Effector CD4-positive, alpha-beta T cell (primary cell): ENCODE data around the gene UBA1.

Source experiments
- DNase-seq: peaks from one replicate; pipeline ENCODE4 v3.0.0-alpha.2; 2020

Gene UBA1

DNA sequence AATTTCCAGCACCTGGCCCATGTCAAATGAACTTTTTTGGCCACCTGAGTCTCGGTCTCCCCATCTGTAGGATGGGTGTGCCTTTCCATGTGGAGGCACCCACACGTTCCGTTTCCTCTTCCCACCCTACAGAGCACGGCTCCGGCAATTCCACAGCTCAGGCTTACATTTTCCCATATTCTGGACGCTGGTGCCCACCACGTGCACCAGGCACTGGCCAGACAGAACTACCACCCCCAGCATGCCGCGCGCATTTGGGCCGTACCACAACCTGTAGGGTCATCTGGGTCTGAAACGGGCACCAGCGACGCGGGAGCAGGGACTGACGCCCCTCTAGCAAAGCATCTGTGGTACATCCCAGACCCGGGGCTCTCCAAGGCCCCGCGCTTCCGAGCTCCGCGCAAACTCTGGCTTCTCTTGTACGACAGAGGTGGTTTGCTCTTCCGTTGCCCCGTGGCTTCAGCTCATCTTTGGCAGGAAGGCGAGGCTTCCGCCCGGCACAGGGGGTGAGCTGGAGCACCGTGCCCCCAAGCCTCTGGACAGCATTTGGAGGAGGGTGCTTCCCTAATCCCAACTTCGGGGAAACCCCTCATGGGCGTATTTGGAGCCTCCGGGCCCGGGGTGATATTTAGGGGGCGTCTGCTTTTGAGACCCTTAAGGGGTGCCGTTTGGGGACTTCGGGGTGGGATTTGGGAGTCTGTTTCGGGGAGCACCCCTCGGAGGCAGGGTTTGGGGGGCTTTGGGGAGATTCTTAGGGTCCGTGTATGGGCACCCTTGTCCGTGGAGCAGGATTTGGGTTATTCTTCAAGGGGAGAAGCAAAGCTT, 3.0 kb upstream of the UBA1 start:
- peak; percentile 64 for DNase-seq

GRCh38 chrX:47191331-47191730, 2.3 kb upstream of the UBA1 start:
- DNase-seq = peak; percentile 33

GRCh38 chrX:47191806-47192401, 1.7 kb upstream of the UBA1 start:
- no peak for DNase-seq

DNA sequence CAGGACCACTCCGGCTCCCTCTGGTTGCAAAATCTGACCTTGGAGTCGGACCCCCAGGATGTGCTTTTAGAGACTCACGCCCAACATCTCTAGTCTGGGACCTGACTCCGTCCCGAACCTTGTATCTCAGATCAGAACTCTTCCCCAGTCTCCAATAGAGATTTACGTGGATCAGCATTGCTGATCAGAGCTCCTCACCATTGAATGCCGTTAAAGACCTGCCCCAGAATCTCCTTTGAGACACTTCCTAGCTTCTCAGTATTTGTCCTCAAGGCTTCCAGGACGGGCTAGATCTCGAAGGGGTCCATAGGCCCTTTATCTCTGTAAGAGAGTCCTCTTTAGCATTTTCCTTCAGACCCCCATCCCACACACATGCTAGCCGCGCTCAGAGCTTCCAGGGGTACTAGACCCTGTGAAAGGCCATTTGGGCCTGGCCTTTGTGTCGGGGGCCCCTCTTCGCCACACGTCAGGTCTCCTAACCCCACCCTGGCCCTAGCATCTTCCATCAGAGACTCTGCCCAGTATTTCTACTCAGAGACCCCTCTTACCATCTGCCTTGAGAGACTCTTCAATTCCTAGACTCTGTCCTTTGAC, 662 bp downstream of the UBA1 start:
- no peak for DNase-seq

DNA sequence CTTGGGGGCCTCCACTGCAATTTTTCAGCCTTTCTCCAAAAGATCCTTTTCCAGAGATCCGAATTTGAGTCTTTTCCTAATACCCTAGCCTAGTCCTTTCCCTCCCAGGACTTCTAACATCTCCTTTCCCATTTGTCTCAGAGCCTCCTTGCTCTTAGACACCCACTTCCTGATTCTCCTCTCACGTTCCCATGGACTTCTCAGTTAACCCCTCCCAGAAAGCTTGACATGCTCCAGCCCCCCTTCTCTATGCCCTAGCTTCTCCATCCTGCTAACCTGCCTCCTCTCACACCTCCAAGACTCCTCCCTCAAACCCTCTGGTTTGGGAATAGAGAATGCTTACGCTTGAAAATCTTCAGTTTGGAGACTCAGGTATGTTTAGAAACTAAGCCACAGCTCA, 2.5 kb downstream of the UBA1 start:
- no peak for DNase-seq

DNA sequence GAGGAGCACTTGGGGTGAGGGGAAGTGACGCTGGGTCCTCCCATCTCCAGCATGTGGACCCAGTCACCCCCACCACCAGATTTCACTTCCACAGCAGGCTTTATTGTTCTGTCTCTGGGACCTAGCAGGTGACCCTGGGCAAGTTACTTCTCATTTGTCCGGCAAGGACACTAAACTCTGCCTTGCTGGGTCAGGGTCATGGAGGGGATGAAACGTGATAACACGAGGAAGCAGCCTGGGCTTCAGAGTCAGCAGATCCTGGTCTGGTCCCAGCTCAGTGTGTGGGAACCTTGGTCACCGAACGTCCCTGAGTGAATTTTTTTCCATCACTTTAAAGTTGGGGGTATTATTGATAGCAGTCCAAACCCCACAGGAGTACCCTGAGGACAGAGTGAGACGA, 3.9 kb downstream of the UBA1 start:
- no peak for DNase-seq

- DNase-seq = no peak
Measured at GRCh38 chrX:47198026-47198686, 4.5 kb downstream of the UBA1 start.

GRCh38 chrX:47198687-47199080, 5.1 kb downstream of the UBA1 start:
- no peak for DNase-seq

DNA sequence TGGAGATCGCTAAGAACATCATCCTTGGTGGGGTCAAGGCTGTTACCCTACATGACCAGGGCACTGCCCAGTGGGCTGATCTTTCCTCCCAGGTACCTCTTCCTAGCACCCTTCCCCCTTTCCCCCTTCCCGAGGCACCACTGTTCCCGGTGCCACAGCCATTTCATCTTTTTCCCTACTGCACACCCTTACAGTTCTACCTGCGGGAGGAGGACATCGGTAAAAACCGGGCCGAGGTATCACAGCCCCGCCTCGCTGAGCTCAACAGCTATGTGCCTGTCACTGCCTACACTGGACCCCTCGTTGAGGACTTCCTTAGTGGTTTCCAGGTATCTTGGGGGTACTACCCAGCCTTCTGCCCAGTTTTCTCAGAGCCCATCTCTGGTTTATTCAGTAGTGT, 5.7 kb downstream of the UBA1 start:
- no peak for DNase-seq

- DNase-seq = no peak
Measured at GRCh38 chrX:47200385-47201150, 6.9 kb downstream of the UBA1 start.

- DNase-seq = no peak
Measured at GRCh38 chrX:47201345-47201944, 7.8 kb downstream of the UBA1 start.

DNA sequence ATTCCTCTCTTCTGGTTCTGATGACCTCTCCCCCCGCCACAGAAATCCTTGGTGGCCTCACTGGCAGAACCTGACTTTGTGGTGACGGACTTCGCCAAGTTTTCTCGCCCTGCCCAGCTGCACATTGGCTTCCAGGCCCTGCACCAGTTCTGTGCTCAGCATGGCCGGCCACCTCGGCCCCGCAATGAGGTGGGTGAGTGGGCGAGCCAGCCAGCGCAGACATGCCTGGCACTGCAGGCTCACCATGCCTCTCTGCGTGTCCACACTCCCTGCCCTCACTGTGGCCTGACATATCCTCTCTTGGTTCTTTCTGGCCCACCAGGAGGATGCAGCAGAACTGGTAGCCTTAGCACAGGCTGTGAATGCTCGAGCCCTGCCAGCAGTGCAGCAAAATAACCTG, 8.7 kb downstream of the UBA1 start:
- DNase-seq = no peak

DNA sequence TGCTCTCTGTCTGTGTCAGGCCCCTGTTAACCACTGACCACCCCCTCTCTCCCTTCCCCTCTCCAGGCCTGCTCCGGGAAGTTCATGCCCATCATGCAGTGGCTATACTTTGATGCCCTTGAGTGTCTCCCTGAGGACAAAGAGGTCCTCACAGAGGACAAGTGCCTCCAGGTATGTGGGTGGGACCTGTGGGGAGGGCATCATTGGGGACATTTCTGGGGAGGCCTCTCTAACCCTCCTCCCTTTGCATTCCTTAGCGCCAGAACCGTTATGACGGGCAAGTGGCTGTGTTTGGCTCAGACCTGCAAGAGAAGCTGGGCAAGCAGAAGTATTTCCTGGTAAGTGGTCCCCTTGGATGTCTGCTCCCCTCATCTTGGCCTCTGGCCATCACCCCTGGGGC, 9.2 kb downstream of the UBA1 start:
- no peak for DNase-seq

DNA sequence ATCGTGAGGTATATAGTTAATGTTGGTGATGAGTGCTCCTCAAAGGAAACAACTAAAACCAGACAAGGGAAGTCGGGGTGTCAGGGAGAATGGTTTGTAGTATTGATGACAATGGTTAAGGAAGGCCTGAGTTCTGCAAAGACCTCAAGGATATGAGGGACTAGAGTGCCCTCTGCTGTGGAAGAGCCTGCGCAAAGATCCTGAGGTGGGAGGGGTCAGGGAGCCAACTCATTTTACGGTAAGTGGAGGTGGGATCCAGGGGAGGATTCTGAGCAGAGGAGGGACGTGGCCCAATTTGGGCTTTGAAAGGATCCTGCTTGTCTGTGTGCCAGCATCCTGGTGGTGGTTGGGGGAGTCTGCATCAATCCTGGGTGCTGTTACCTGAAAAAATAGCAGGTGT, 11.3 kb downstream of the UBA1 start:
- no peak for DNase-seq

- no peak for DNase-seq
Measured at GRCh38 chrX:47206316-47206715, 12.7 kb downstream of the UBA1 start.

- DNase-seq = no peak
Measured at GRCh38 chrX:47208108-47208507, 14.5 kb downstream of the UBA1 start.

DNA sequence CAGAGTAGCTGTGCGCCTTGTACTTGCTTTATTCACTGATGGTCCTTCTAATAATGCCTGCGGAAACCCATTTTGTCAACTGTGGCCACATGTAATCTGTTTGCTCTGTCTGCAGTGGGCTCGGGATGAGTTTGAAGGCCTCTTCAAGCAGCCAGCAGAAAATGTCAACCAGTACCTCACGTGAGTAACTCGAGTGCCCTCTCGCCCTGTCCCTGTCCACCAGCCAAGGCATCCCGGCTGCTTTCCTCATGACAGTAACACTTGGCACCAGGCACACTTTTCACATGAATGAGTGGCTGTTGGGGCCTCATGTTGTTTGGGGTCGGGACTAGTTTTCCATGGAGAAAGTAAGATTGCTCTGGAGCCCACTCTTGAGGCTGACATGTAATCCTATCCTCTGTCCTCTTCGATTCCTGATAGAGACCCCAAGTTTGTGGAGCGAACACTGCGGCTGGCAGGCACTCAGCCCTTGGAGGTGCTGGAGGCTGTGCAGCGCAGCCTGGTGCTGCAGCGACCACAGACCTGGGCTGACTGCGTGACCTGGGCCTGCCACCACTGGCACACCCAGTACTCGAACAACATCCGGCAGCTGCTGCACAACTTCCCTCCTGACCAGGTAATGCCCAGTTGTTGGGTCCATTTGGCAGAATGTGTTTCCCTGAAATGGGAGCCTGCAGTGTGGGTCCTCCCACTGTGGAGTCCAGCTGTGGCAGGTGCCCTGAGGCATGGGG, 16.0 kb downstream of the UBA1 start:
- DNase-seq = no peak

GRCh38 chrX:47210661-47211425, 17.2 kb downstream of the UBA1 start:
- DNase-seq = no peak

- no peak for DNase-seq
Measured at GRCh38 chrX:47212381-47213293, 19.0 kb downstream of the UBA1 start.
